Keratinocyte (primary cell): Measurements from ENCODE around the gene TMEM80.

Experiments
- CTCF ChIP-seq, 3 experiments: IDR thresholded peaks in 1 of 3; conservative IDR thresholded peaks in 1 of 3; optimal IDR thresholded peaks in 1 of 3; 2 replicates in 2 of 3; 3 replicates in 1 of 3; pipeline versions ENCODE3 to v1.5.1; 2011; ENCODE audit warnings: low read length in 3 of 3, mild to moderate bottlenecking in 3 of 3, moderate library complexity in 2 of 3, control low read depth in 1 of 3, inconsistent platforms in 1 of 3; ENCODE audit not compliant: insufficient read depth in 2 of 3; ENCODE audit errors: extremely low read depth in 1 of 3
- EZH2 ChIP-seq: IDR thresholded peaks from one replicate; pipeline ENCODE4 v1.6.1; 2012; ENCODE audit warnings: inconsistent platforms, mild to moderate bottlenecking, low read length, moderate library complexity

GRCh38 chr11:678297-678696, 17.3 kb upstream of the TMEM80 start:
- TF ChIP-seq EZH2, result no peak
- no peak for TF ChIP-seq CTCF (optimal IDR thresholded peaks at IDR 0.05 in 1 of 3, IDR thresholded peaks at IDR 0.05 in 1 of 3, conservative IDR thresholded peaks at IDR 0.05 in 1 of 3; ENCODE audit: extremely low read depth in 1 of 3, insufficient read depth in 2 of 3, low read length in 3 of 3)
